ENCODE data around the gene ST8SIA6.

GRCh38 chr10:17272648-17273047, 181.7 kb downstream of the ST8SIA6 start:
- TF ChIP-seq CTCF (IDR thresholded peaks at IDR 0.05): no peak
- no peak for TF ChIP-seq POLR2A (IDR thresholded peaks at IDR 0.05)
